GM10266 (cell line): ENCODE results near the gene SLC6A1.
A peak's percentile ranks its signal among the peaks of the same experiment; 100 is the strongest.

ENCODE experiments used
- DNase-seq: peaks from one replicate; pipeline ENCODE4 v3.0.0; 2012; ENCODE audit errors: extremely low spot score
- TF ChIP-seq, protein P1 (sequence below): IDR thresholded peaks from 2 replicates; pipeline ENCODE4 v1.5.1; 2012; ENCODE audit warnings: mild to moderate bottlenecking, low read depth; ENCODE audit not compliant: control insufficient read depth, insufficient read depth; ENCODE audit errors: missing control alignments

SLC6A1 gene

DNA sequence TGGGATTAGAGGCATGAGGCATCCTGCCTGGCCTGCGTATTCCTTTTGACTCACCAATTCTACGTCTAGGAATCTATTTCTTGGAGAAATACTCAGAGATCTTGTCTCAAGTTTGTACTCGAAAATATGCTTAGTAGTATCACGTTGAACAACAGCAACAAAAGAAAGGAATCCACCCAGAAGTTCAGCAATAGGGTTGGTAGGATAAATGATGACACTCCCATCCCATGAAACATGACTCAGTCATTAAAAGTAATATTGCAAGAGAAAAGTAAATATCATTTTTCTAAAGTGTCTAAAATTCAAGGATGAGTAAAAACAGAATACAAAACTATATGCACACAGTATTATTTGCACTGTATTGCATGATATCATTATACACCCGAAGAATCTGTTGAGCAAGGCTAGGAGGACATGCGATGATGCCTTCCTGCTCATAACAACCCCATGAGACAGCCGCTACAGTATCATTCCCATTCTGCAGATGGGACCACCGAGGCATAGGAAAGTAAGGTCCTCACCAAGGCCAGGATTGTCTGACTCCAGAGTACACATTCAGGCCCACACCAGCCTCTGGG, 61.5 kb downstream of the SLC6A1 start:
- DNase-seq: no peak
- TF ChIP-seq, protein P1, sequence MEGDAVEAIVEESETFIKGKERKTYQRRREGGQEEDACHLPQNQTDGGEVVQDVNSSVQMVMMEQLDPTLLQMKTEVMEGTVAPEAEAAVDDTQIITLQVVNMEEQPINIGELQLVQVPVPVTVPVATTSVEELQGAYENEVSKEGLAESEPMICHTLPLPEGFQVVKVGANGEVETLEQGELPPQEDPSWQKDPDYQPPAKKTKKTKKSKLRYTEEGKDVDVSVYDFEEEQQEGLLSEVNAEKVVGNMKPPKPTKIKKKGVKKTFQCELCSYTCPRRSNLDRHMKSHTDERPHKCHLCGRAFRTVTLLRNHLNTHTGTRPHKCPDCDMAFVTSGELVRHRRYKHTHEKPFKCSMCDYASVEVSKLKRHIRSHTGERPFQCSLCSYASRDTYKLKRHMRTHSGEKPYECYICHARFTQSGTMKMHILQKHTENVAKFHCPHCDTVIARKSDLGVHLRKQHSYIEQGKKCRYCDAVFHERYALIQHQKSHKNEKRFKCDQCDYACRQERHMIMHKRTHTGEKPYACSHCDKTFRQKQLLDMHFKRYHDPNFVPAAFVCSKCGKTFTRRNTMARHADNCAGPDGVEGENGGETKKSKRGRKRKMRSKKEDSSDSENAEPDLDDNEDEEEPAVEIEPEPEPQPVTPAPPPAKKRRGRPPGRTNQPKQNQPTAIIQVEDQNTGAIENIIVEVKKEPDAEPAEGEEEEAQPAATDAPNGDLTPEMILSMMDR: no peak

DNA sequence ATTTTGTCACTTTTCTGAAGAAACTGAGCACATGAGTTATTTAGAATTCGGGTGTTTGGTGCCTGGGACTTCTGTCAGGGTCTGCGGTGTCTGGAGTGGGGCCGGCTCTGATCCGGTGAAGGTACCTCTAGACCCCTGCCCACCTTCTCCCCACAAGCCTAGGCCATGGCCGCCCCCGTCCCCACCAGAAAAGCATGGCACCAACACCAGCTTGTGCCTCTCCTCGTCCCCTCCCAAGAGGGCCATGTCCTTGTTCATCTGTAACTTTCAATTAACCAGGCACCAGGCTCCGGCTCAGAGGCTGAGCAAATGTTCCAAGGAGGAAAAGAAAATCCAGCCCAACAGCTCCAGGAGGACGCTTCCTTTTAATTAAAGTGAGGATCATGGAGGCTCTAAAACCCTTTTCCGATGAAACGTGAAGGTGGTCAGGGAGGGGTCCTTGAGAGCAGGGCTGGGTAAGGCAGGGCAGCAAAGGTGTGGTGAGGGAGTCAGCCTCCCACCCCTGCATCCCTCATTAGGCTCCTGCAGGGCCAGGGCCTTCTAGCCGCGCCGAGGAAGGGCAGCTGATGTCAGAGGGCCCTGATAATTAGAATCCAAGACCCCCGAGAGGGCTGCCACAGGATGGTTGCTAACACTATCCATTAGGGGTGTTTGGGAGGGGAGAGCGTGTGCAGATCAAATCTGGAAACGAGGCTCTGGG, 62.3 kb downstream of the SLC6A1 start:
- DNase-seq: no peak
- TF ChIP-seq, protein P1: no peak

DNA sequence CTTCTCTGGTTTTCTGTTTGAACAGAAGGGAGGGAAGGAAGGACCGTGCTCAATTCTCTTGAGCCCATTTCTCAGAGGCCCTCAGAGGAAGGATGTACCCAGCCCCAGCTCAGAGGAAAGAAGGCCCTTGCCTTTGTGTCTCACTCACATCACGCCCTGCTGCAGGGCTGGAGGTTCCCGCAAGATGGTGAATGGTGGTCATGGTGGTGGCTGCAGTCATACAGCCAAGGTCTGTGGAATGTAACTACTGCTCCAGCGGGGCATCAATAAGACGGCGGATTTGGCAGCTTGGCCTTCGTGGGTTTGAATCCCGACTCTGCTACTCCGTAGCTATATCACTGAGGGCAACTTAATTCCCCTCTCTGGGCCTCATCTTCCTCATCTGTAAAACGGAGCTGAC, 62.9 kb downstream of the SLC6A1 start:
- DNase-seq: no peak
- TF ChIP-seq, protein P1: no peak

DNA sequence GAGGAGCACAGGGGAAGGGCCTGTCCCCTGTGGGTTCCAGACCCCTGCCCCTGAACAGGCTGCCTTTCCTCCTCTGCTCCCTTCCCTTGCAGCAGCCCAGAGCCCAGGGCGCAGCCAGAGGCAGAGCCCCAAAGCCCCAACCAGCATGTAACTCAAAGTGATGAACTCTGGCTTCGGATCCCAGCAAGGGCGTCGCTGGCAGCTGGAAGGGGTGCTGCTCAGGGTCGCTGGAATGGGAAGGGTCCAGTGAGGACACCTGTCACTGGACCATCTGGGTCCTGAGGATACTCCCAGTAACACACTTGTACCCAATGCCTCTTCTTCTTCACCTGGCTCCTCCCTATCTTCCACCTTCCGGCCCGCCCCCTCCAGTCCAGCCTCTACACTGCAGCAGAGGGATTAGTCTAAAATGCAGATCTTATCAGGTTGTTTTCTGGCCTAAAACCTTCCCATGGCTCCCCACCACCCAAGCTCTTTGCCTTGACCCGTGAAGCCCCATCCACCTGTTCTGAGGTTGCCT, 64.0 kb downstream of the SLC6A1 start:
- no peak for DNase-seq
- TF ChIP-seq, protein P1: no peak

DNA sequence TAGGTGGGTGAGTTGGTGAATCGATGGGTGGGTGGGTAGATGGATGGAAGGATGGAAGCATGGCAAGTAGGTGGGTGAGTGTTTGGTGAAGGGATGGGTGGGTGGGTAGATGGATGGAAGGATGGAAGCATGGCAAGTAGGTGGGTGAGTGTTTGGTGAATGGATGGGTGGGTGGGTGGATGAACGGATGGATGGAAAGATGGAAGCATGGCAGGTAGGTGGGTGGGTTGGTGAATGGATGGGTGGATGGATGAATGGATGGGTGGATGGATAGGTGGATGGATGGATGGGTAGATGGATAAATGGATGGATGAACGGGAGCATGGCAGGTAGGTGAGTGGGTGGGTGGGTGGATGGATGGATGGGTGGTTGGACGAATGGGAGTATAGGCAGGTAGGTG, 65.1 kb downstream of the SLC6A1 start:
- no peak for DNase-seq
- TF ChIP-seq, protein P1: no peak

DNA sequence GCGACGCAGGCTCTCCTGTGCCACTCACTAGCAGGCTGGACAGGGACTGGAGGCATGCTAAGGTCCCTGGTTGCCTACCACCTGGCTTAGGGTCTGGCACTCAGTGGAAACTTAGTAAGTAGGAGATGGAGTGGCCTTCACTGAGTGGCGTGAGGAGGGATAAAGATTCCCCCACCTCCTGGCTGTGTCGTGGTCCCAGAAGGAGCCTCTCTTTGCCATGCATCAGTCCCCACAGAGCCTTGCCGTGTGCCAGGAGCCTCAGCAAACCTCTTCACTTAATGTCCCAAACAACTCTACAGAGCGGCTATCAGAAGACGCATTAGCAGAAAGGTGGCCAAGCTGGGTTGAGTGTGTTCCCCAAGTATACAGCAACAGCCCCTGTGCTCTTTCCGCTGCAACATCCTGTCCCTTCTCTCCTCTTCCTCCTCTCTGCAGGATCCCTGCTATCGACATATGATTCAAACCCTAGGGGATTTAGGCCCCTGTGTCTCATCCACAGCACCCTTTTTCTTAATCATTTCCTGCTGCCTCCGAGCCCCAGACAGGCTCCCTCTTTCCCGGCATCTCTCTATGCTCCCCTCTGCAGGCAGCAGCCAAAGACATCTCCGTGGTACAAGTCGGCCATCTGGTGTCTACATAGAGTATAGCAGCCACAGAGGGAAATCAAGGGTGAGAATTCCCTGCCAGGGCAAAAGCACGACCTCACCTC, 66.7 kb downstream of the SLC6A1 start:
- DNase-seq: peak; percentile 69
- TF ChIP-seq, protein P1: peak; percentile 57

DNA sequence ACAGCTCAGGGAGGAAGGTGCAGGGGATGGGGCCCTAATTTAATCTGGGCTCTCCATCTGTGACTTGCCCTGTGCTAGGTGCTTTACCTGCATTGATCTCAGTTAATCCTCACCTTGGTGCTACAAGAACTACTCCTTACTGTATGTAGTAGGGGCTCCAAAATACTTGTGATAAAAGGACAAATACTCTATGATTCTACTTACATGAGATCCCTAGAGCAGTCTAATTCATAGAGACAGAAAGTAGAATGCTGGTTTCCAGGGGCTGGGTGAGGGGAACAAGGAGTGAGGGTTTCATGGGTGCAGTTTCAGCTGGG, 67.2 kb downstream of the SLC6A1 start:
- no peak for DNase-seq
- TF ChIP-seq, protein P1: no peak
